OCI-LY1 (cell line): ENCODE results near the gene KCTD1.

Experiments used
- CTCF ChIP-seq: fragments of 200-600 bp; sonication (generic), shearing (Covaris generic); IDR thresholded peaks from 2 replicates; pipeline ENCODE4 v1.5.1; 2017; ENCODE audit warnings: mild to moderate bottlenecking, antibody characterized with exemption, low read length, moderate library complexity, mixed read lengths
- EZH2 ChIP-seq: fragments of 200-600 bp; sonication (generic), shearing (Covaris generic); IDR thresholded peaks from 2 replicates; pipeline ENCODE4 v1.8.0; 2017; ENCODE audit warnings: borderline replicate concordance, mixed run types, mild to moderate bottlenecking, antibody characterized with exemption, low read length, moderate library complexity, mixed read lengths

- TF ChIP-seq CTCF = no peak
- TF ChIP-seq EZH2 = no peak
Measured at GRCh38 chr18:26566874-26567555, 18.7 kb upstream of the KCTD1 start.
